CD4-positive, alpha-beta T cell treated with Interleukin-17A for 1 hour (primary cell): Measurements from ENCODE around the gene PTPRD.

Experiments
- DNase-seq: peaks from one replicate; pipeline ENCODE4 v3.0.0-alpha.2; 2020

The PTPRD gene

GRCh38 chr9:8600914-8601680, 2011.7 kb downstream of the PTPRD start:
- no peak for DNase-seq

DNA sequence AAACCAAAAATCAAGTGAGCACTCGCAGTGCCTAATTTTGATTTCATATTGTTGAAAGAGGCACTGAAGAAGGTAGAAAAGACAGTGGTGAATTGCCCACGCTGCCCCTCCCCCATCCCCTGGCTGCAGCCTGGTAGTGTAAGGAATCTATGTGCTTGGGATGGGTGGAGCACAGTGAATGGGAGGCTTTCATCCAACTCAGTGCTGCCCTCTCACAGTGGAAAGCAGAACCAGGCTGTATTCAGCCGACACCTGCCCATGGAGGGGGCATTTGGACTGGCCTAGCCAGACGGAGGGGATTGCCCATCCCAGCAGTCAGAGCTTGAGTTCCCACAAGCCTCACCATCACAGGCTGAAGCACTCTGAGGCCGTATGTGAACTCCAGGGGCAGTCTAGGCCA, 2012.9 kb downstream of the PTPRD start:
- no peak for DNase-seq

- DNase-seq: no peak
Measured at GRCh38 chr9:8589476-8589875, 2023.3 kb downstream of the PTPRD start.

DNA sequence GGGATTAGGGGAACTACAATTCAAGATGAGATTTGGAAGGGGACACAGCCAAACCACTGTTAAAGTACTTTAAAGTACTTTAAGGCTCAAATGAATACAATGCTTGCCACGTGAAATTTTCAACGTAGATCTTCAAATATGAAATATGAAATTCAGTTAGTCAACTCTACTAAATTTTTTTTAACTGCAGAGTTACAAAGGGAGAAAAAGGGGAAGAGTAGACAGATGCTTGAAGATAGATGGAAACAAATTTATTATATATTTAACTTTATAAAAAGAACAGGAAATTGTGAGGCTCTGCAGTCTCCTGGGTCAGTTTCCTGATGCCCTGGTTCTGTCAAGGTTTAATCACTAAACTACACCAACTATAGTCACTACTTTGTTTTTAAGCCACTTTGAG, 2027.8 kb downstream of the PTPRD start:
- no peak for DNase-seq

GRCh38 chr9:8579661-8580060, 2033.1 kb downstream of the PTPRD start:
- DNase-seq: no peak

DNA sequence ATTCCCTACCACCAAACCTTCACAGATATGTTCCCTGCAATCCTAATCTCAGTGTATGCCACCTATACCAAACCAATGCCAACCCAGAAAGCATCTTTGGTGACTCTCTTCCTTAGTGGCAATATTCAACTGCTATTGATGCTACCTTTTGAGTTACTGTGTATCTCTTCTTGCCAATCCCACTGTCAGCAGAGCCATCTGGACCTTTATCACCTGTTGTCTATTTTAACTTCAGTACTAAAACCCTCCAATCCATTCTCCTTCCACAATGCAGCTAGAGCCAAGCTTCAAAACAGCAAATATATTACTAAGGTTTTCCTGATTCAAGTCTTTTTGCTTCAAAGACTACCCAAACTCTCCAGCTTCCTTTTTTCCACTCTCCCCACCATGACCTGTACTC, 2036.1 kb downstream of the PTPRD start:
- DNase-seq: no peak

DNA sequence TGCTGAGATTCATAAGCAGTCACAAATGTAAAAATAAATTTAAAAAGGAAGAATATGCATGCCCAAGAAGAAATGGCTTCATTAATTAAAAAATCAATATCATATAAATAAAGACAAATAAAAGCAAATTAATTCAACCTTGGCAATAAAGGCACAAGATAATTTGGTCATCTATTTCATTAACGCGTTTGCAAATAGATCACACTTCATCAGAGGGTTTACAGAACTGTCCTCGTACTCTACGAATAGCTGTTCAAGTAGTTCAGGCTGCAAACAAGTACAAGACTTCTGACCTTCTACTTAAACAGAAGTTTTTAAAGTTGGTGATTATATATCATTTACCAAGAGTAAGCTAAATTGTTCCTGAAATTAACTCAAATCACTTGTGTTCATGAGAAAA, 2038.0 kb downstream of the PTPRD start:
- no peak for DNase-seq

DNA sequence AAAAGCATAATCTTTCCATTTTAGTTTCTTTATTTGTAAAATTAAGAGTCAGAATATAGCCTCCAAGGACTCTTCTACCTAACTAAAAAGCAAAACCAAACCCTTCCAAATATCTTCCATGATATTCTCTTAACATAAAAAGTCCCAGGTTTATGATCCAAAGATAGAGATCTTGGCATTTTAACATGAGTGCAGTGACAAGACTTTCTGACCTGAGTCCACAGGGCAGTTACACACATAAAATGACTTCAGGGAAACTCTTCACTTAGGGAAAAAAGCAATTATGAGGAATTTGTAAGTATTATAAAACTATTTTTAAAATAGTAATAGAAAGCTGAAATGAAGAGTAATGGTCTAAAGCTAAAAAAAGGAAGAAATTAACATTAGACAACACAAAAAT, 2040.6 kb downstream of the PTPRD start:
- no peak for DNase-seq

- no peak for DNase-seq
Measured at GRCh38 chr9:8571643-8572042, 2041.2 kb downstream of the PTPRD start.

- DNase-seq: no peak
Measured at GRCh38 chr9:8570776-8571175, 2042.0 kb downstream of the PTPRD start.

GRCh38 chr9:8569823-8570222, 2043.0 kb downstream of the PTPRD start:
- no peak for DNase-seq

GRCh38 chr9:8567963-8568579, 2044.7 kb downstream of the PTPRD start:
- DNase-seq: no peak

GRCh38 chr9:8564960-8565359, 2047.8 kb downstream of the PTPRD start:
- DNase-seq: no peak

- DNase-seq: no peak
Measured at GRCh38 chr9:8560560-8561525, 2052.0 kb downstream of the PTPRD start.

DNA sequence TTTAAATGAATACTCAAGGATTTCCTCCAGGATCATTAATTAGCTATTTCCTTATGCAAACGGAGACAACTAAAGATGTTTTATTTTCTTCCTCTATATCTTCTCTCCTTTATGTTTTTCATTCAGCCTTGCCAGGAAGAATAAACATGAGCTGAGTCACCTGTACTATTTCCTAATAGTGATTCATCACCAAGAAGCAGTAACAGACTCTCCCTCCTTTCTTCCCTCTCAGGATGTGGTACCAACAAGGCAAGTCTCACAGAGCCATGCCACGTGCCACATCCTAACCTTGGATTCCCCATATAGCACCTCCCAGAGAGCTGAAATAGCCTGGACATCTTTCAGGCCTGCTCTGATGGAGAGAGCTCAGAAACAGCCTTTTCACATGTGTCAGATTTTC, 2054.6 kb downstream of the PTPRD start:
- no peak for DNase-seq

DNA sequence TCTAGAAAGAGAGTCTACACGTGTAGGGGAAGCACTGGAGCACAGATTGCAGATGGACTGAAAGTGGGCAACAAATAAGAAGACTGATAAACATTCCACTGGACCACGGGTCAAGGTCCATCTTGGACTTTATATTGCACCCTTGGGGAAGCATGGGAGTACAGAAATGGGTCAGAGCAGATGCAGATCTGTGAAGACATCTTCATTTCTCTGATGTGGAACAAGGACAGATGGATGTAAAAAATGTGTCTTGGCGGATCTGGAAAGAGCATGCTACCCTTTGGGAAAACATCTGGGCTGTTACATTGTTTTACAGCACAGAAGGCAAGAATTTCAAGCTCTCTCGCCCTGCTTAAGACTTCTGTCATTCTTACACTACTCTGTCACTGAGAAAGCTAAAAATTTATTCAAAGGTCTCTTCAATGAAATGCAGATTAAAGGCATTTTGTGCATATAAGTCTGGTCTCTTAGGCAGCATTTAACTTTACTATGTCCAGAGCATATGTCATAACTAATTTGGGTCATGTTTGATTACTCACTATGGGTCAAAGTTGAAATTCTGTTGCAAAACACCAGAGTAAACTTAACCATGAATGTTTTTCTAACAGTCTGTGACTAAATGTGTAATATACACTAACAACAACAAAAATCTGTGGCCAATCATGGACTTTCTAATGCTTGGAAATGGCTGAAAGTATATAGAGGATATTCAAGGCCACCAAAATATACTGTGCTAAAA, 2056.9 kb downstream of the PTPRD start:
- no peak for DNase-seq

DNA sequence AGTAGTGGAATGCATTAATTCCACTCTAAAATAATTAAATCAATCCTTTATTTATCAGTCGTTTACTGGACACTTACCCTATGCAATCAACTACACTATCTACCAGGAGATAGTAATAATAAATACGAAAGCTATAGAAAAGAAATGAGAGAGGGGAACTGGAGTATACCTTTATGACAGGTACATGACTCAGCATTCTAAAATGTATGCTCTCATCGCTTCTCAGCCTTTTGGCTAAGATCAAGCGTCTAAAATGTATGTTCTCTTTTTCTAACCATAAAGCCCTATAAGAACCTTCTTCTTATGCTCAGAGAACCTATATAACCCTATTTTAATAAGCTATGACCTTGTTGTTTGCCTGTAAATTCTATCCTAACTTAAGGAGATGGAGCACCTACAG, 2059.4 kb downstream of the PTPRD start:
- no peak for DNase-seq

DNA sequence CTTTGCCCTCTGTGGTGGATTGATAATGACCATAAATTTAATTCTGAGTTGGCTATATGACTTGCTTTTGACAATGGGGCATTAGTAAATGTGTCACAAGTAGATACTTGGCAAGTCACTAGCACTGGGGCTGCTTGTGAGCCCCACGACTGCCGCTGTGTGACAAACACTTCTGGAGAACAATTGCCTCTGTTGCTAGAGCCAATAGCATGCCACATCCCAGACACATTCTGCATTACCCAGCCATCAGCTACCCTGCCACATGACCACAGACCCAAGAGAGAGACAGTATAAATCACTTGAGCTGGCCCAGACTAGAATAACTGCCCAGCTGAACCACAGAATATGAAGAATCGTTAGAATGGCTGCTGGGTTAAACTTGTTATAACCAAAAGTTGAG, 2060.1 kb downstream of the PTPRD start:
- no peak for DNase-seq

DNA sequence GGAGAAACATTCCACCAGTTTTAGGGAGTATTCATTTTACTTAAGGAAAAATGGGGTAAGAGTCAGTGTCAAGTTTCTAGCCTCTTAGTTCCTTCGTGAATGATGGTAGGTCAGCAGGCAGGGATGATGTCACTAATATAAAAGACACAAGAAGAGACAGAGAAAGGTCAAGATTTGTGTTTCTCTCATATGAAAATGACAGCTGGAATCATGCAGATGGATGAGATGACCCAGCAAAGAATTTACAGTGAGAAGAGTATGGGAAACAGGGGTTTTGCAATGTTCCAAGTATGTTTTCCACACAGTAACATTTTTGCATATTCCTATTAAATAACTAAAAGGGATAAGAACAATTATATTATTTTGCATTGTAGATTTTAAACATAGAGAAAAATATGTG, 2063.6 kb downstream of the PTPRD start:
- DNase-seq: no peak

DNA sequence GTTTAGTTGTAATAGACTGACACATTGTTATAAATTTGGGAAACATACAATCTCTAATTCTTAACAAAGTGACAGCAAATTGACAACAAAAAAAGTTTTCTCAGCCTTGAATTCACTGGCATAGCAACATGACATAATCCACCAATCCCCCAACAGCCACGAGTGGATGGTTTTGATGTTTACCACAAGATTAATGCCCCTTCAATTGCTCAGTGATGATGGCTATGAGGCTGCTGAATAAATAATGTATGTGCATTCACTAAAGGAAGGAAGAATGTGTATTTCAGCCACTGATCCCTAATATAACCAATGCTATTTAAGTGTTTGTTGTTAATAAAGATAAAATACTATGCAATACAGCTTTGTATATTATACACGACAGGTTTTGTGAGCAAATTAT, 2069.6 kb downstream of the PTPRD start:
- no peak for DNase-seq

GRCh38 chr9:8542537-8542936, 2070.3 kb downstream of the PTPRD start:
- DNase-seq: no peak

DNA sequence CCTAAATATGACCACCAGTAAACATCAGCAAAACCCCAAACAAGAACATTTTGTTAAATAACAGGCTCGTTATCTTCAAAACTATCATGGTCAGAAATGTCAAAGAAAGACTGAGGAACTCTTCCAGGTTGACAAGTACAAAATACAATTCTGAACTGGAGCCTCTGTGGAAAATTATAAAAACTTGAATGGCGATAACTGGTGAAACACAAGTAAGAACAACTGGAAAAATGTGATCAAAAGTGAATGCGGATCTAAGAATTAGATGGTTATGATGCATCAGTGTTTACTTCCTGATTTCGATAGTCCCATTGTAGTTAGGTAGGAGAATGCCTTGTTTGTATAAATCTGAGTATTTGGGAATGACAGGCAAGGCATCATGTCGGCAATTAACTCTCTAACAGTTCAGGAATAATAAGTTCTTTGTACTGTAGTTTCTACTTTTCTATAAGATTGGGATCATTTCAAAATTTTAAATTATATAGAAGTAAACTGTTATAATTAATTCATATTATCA, 2073.1 kb downstream of the PTPRD start:
- no peak for DNase-seq

GRCh38 chr9:8536845-8537244, 2076.0 kb downstream of the PTPRD start:
- no peak for DNase-seq
